ENCODE results near the gene PTPN3. TPM values are rescaled to one million over a fixed set of nuclear protein-coding genes. Genes with fewer than 3 reads are reported as not detected.

Gene PTPN3
- total and polyA plus RNA-seq, 9 of the 15 experiments (the other 6 are each of a cell fraction or from before 2014, with no cell fraction given), result 0.02 TPM; not detected in 8

DNA sequence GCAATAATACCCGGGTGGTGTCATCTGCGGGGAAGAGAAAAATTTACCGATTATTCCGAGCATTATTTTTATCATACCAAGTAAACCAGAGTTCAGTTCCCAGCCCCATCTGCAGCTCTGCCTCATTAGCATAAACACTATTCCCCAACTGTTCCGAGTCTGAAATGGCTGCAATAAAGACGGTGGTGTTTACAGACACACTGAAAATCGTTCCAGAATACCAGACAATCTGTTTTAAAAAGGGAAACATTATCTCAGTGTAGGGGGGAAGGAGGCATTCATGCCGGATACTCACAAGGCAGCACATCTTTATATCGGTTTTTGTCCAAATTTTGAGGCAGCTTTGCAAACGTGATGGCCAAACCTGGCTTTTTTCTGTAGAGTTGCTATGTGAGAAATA is 106.9 kb downstream of the PTPN3 start (continued):
- TF ChIP-seq, protein P1, sequence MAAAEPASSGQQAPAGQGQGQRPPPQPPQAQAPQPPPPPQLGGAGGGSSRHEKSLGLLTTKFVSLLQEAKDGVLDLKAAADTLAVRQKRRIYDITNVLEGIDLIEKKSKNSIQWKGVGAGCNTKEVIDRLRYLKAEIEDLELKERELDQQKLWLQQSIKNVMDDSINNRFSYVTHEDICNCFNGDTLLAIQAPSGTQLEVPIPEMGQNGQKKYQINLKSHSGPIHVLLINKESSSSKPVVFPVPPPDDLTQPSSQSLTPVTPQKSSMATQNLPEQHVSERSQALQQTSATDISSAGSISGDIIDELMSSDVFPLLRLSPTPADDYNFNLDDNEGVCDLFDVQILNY (CRISPR knock-in tag; IDR thresholded peaks at IDR 0.05), result no peak
- TF ChIP-seq EWSR1 (IDR thresholded peaks at IDR 0.05; ENCODE audit: borderline replicate concordance, low read depth, partially characterized antibody), result no peak
- TF ChIP-seq ARID1B (IDR thresholded peaks at IDR 0.05), result no peak
- TF ChIP-seq PTRF (tag; IDR thresholded peaks at IDR 0.05), result no peak

DNA sequence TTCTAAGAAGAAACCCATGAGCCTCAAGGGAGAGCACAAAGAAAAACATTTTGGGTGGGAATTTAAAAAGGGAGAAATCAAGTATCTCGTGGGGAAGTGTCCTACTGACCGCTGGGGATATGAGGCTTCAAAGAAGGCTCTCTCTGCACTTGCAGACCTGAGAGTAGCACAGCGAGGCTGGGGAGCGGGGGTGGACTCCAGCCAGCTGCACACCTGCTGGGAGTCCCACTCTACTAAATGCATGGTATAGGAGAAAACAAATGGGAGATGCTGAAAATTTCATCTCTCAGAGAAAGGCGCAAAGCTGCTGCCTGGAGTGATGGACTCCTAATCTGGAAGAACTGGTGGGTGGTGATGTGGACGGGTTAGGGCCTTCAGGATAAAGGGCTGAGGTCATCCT is 110.3 kb downstream of the PTPN3 start:
- in situ Hi-C loops (cut with MboI) (no loop called here), intact Hi-C loops (cut with micrococcal nuclease) (no loop called here)
- BruUV-seq (replicated peaks), result no TSS peak
- TF ChIP-seq HSF4 (CRISPR knock-in tag; IDR thresholded peaks at IDR 0.05; ENCODE audit: borderline replicate concordance) (no peak), STAT5A (IDR thresholded peaks at IDR 0.05; ENCODE audit: borderline replicate concordance, low read length) (no peak), BRD4 (IDR thresholded peaks at IDR 0.05) (no peak)
- TF ChIP-seq, protein P2, sequence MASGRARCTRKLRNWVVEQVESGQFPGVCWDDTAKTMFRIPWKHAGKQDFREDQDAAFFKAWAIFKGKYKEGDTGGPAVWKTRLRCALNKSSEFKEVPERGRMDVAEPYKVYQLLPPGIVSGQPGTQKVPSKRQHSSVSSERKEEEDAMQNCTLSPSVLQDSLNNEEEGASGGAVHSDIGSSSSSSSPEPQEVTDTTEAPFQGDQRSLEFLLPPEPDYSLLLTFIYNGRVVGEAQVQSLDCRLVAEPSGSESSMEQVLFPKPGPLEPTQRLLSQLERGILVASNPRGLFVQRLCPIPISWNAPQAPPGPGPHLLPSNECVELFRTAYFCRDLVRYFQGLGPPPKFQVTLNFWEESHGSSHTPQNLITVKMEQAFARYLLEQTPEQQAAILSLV (tag; IDR thresholded peaks at IDR 0.05), result no peak
- TF ChIP-seq, protein P3, sequence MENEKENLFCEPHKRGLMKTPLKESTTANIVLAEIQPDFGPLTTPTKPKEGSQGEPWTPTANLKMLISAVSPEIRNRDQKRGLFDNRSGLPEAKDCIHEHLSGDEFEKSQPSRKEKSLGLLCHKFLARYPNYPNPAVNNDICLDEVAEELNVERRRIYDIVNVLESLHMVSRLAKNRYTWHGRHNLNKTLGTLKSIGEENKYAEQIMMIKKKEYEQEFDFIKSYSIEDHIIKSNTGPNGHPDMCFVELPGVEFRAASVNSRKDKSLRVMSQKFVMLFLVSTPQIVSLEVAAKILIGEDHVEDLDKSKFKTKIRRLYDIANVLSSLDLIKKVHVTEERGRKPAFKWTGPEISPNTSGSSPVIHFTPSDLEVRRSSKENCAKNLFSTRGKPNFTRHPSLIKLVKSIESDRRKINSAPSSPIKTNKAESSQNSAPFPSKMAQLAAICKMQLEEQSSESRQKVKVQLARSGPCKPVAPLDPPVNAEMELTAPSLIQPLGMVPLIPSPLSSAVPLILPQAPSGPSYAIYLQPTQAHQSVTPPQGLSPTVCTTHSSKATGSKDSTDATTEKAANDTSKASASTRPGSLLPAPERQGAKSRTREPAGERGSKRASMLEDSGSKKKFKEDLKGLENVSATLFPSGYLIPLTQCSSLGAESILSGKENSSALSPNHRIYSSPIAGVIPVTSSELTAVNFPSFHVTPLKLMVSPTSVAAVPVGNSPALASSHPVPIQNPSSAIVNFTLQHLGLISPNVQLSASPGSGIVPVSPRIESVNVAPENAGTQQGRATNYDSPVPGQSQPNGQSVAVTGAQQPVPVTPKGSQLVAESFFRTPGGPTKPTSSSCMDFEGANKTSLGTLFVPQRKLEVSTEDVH (IDR thresholded peaks at IDR 0.05; ENCODE audit: low read depth, partially characterized antibody), result no peak
- TF ChIP-seq, protein P4, sequence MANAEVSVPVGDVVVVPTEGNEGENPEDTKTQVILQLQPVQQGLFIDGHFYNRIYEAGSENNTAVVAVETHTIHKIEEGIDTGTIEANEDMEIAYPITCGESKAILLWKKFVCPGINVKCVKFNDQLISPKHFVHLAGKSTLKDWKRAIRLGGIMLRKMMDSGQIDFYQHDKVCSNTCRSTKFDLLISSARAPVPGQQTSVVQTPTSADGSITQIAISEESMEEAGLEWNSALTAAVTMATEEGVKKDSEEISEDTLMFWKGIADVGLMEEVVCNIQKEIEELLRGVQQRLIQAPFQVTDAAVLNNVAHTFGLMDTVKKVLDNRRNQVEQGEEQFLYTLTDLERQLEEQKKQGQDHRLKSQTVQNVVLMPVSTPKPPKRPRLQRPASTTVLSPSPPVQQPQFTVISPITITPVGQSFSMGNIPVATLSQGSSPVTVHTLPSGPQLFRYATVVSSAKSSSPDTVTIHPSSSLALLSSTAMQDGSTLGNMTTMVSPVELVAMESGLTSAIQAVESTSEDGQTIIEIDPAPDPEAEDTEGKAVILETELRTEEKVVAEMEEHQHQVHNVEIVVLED (CRISPR knock-in tag; IDR thresholded peaks at IDR 0.05), result no peak

More for the DNA sequence above, 110.3 kb downstream of the PTPN3 start:
- Histone ChIP-seq H3K27ac (ENCODE audit: extremely low read depth, low read depth, low read length) (no peak overlapping the region), H3K27me3 (ENCODE audit: control insufficient read depth in 2 of 2, insufficient read depth in 2 of 2, low read length in 2 of 2) (peaks cover 19 to 61% of the 10 kb centered on the region in 2 experiments), H3K4me2 (ENCODE audit: insufficient read depth, low read length) (no peak overlapping the region), H3K9ac (ENCODE audit: insufficient read depth in 1 of 2, low read depth in 2 of 2, low read length in 2 of 2) (no peak overlapping the region), H3K36me3 (ENCODE audit: control insufficient read depth, insufficient read depth, low read length) (no peaks in the 10 kb centered on the region), H3K4me1 (replicated peaks in 1 of 2; ENCODE audit: control insufficient read depth in 2 of 2, insufficient read depth in 2 of 2, low read length in 2 of 2) (no peaks in the 10 kb centered on the region), H4K20me1 (replicated peaks; ENCODE audit: control insufficient read depth, insufficient read depth, low read length) (peaks cover 15% of the 10 kb centered on the region), H2AFZ (ENCODE audit: low read depth, low read length) (no peak overlapping the region), H3K9me1 (ENCODE audit: control insufficient read depth, insufficient read depth, low read length) (no peaks in the 10 kb centered on the region), H3K4me3 (no peak overlapping the region), H3K9me3 (replicated peaks; ENCODE audit: control insufficient read depth, insufficient read depth, low read depth, low read length) (no peaks in the 10 kb centered on the region), H3K79me2 (ENCODE audit: control insufficient read depth, insufficient read depth, low read length) (no peaks in the 10 kb centered on the region)
- DNase-seq (ENCODE audit: extremely low read depth in 1 of 4, low spot score in 3 of 4), result no peak
- POLR2A ChIA-PET, result no interaction called here
- CTCF ChIA-PET (ENCODE audit: low intra/inter-chr PET ratio), result no interaction called here
- ATAC-seq, result no peak
- WGBS (ENCODE audit: insufficient coverage, low coverage, missing lambda C conversion rate), result 0% methylated on average over 2 of the region's 6 CpGs
- no peak for FAIRE-seq
